Liver (tissue), 9 donors: ENCODE measurements around the gene MVB12A. TPM values are rescaled to one million over a fixed set of nuclear protein-coding genes. Genes with fewer than 3 reads are reported as not detected.
A peak's percentile ranks its signal among the peaks of the same experiment; 100 is the strongest.

Experiments
- DNase-seq: peaks from one replicate; pipeline ENCODE4 v3.0.0-alpha.2; 2017; ENCODE audit warnings: low spot score
- H3K27ac ChIP-seq, 2 donors: one replicate each; pipeline ENCODE4 v1.7.0; 2013; ENCODE audit warnings: inconsistent platforms in 2 of 2, low read length in 2 of 2, control low read depth in 1 of 2, low read depth in 1 of 2, mild to moderate bottlenecking in 1 of 2
- H3K27me3 ChIP-seq, 4 donors: one replicate each; pipeline versions ENCODE4 v1.6.1 to v1.7.0; 2013; ENCODE audit warnings: low read length in 3 of 4, inconsistent platforms in 1 of 4, mild to moderate bottlenecking in 1 of 4, moderate library complexity in 1 of 4; ENCODE audit not compliant: control insufficient read depth in 4 of 4, insufficient read depth in 4 of 4
- H3K36me3 ChIP-seq, 4 donors: one replicate each; pipeline versions ENCODE4 v1.6.1 to v1.7.0; 2013; ENCODE audit warnings: low read length in 3 of 4, mild to moderate bottlenecking in 3 of 4, low read depth in 1 of 4, moderate library complexity in 1 of 4; ENCODE audit not compliant: control insufficient read depth in 4 of 4, insufficient read depth in 3 of 4
- H3K4me1 ChIP-seq, 4 donors: one replicate each; pipeline versions ENCODE4 v1.6.1 to v1.7.0; 2013; ENCODE audit warnings: low read length in 3 of 4, mild to moderate bottlenecking in 3 of 4, moderate library complexity in 1 of 4; ENCODE audit not compliant: control insufficient read depth in 4 of 4, insufficient read depth in 4 of 4
- H3K4me3 ChIP-seq, 3 donors: one replicate each; pipeline versions ENCODE4 v1.6.1 to v1.7.0; 2013; ENCODE audit warnings: low read length in 3 of 3, control low read depth in 1 of 3, low read depth in 1 of 3, mild to moderate bottlenecking in 1 of 3
- H3K9ac ChIP-seq, 2 donors: one replicate each; pipeline ENCODE4 v1.7.0; 2013; ENCODE audit warnings: low read length in 2 of 2, mild to moderate bottlenecking in 2 of 2, moderate library complexity in 2 of 2, control low read depth in 1 of 2, low read depth in 1 of 2
- H3K9me3 ChIP-seq, 4 donors: one replicate each; pipeline versions ENCODE4 v1.6.1 to v1.7.0; 2013; ENCODE audit warnings: low read length in 3 of 4; ENCODE audit not compliant: control insufficient read depth in 4 of 4
- EGR1 ChIP-seq, 2 donors: IDR thresholded peaks; 2 replicates each; pipeline ENCODE4 v1.6.1; 2016 to 2018; ENCODE audit warnings: antibody characterized with exemption in 2 of 2, low read depth in 2 of 2
- FOXA1 ChIP-seq: IDR thresholded peaks from 2 replicates; pipeline ENCODE4 v1.6.1; 2016; ENCODE audit warnings: antibody characterized with exemption
- GABPA ChIP-seq, 2 donors: IDR thresholded peaks in 1 of 2; conservative IDR thresholded peaks in 1 of 2; 2 replicates each; pipeline ENCODE4 v1.6.1; 2016; ENCODE audit warnings: antibody characterized with exemption in 2 of 2, mild to moderate bottlenecking in 1 of 2, moderate library complexity in 1 of 2
- HNF4A ChIP-seq, 2 donors: conservative IDR thresholded peaks; 2 replicates each; pipeline ENCODE4 v1.6.1; 2016; ENCODE audit warnings: antibody characterized with exemption in 2 of 2, mild to moderate bottlenecking in 2 of 2
- HNF4G ChIP-seq: IDR thresholded peaks from 2 replicates; pipeline ENCODE4 v1.6.1; 2016; ENCODE audit warnings: antibody characterized with exemption
- JUND ChIP-seq, 2 donors: IDR thresholded peaks; 2 replicates each; pipeline ENCODE4 v1.6.1; 2016; ENCODE audit warnings: antibody characterized with exemption in 2 of 2
- NR2F2 ChIP-seq: IDR thresholded peaks from 2 replicates; pipeline ENCODE4 v1.6.1; 2016; ENCODE audit warnings: antibody characterized with exemption
- RAD21 ChIP-seq, 2 donors: IDR thresholded peaks; 2 replicates each; pipeline ENCODE4 v1.6.1; 2016; ENCODE audit warnings: antibody characterized with exemption in 2 of 2, mild to moderate bottlenecking in 2 of 2
- RXRA ChIP-seq, 2 donors: IDR thresholded peaks; 2 replicates each; pipeline ENCODE4 v1.6.1; 2017 to 2018; ENCODE audit warnings: antibody characterized with exemption in 2 of 2, mild to moderate bottlenecking in 1 of 2
- SP1 ChIP-seq: IDR thresholded peaks from 2 replicates; pipeline ENCODE4 v1.6.1; 2018; ENCODE audit warnings: antibody characterized with exemption, mild to moderate bottlenecking
- TAF1 ChIP-seq: conservative IDR thresholded peaks from 2 replicates; pipeline ENCODE4 v1.6.1; 2016; ENCODE audit warnings: antibody characterized with exemption, mild to moderate bottlenecking
- YY1 ChIP-seq: IDR thresholded peaks from 2 replicates; pipeline ENCODE4 v1.6.1; 2016; ENCODE audit warnings: antibody characterized with exemption, mild to moderate bottlenecking
- WGBS: extraction: QIAGEN DNeasy Blood & Tissue Kit; methylation state at CpG from one replicate; pipeline ENCODE4 v1.1.7; 2013; 5-methylcytosine and 5-hydroxymethylcytosine counted together
- polyA plus RNA-seq, 2 donors: library from polyadenylated mRNA; stranded (reverse) in 1 of 2; unstranded in 1 of 2; fragments of 200-250 nt in 1 of 2; fragments of >200 nt in 1 of 2; fragmentation: Nextera tagmentation in 1 of 2; extraction: Ambion mirVana in 1 of 2; gene quantifications; one replicate each; pipeline versions ENCODE4 v1.2.1 to v1.2.3, GENCODE V29; 2013 to 2015
- total RNA-seq, 2 donors: library from RNA; depleted of rRNA; stranded (reverse); fragments of >200 nt; gene quantifications; one replicate each; pipeline ENCODE4 v1.2.3, GENCODE V29; 2014
- TF ChIP-seq, protein P1 (sequence below): IDR thresholded peaks from 2 replicates; pipeline ENCODE4 v1.6.1; 2016; ENCODE audit warnings: antibody characterized with exemption
- TF ChIP-seq, protein P2 (sequence below): IDR thresholded peaks from 2 replicates; pipeline ENCODE4 v1.6.1; 2016; ENCODE audit warnings: antibody characterized with exemption
- TF ChIP-seq, protein P3 (sequence below): fragments of 150-350 bp; IDR thresholded peaks from 2 replicates; pipeline ENCODE4 v1.5.1; 2017; ENCODE audit warnings: improper control_type of control experiment, low read depth, low read length; ENCODE audit not compliant: missing input control
- donor health status: healthy.
- donor health status: healthy.
- donor health status: healthy.
- donor health status: healthy.
- donor health status: healthy.

MVB12A gene
- total and polyA plus RNA-seq, 4 donors = 9.8 to 22.8 (median 15.8) TPM

DNA sequence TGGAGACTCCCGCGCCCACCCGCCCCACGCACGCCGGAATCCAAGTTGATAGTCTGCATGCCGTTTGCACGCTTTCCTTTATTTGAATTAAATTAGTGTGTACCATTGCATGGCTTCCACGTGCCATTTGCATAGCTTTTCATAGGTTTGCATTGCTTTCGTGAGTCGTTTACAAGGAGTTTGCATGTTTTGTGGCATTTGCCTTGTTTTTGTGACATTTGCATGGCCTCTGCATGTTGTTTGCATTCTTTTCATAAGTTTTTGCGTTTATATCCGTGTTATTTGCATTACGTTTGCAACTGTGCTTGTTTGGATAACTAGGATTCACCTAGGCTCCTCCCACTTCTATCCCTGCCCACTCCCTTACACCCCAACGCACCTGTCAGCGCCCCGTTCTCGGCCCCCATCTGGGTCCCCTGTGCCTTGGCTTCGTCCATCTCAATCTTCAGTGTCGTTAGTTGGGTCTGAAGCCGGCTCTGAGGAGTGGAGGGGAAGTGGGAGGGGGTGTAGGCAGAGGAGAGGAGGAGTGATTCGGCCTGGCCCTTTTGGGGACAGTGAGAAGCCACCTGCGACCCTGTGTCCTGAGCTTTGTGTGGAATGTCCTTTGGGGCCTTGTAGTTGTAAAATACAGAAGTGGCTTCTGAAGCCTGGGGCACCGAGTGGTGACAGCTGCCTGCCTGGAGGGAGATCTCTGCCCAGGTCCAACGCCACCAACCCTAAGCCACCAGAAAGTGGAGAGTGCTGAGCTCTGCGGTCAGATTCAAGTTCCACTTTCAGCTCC lies 28.3 kb upstream of the MVB12A start (continued):
- TF ChIP-seq HNF4A (conservative IDR thresholded peaks at IDR 0.05) = no peak
- TF ChIP-seq TAF1 = no peak
- TF ChIP-seq GABPA (IDR thresholded peaks at IDR 0.05 in 1 of 2, conservative IDR thresholded peaks at IDR 0.05 in 1 of 2) = no peak
- no peak for TF ChIP-seq NR2F2
- TF ChIP-seq FOXA1 = no peak
- TF ChIP-seq RXRA (IDR thresholded peaks at IDR 0.05) = no peak

DNA sequence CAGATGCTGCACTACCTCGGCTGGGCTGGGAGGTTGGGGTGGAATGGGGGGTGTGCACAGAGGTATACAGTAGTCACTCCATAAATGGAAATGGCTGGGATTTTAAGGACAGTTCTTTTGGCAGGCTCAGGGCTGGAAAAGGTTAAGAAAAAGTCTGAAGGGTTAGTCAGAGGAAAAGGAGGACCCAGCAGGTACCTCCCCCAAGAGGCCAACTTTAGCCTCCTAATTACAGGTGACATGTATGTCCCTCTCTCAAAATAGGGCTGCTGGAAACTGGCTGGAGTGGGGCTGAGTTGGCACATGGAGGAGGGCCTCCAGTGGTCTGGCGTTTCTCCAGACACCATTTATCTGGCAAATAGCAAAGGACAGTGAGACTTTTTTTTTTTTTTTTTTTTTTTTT lies 26.8 kb upstream of the MVB12A start:
- no peak for DNase-seq
- H3K4me3 ChIP-seq = no peak overlapping the region
- TF ChIP-seq RAD21 (IDR thresholded peaks at IDR 0.05) (no peak), SP1 (no peak)
- H3K36me3 ChIP-seq = peaks cover 0 to 6% (median 2%) of the 10 kb centered on the region in 4 donors
- peaks cover 0 to 4% (median 0%) of the 10 kb centered on the region in 4 donors for H3K27me3 ChIP-seq
- no peak overlapping the region for H3K9ac ChIP-seq
- peaks cover 1 to 19% (median 9%) of the 10 kb centered on the region in 4 donors for H3K4me1 ChIP-seq
- 41% methylated on average over 2 of the region's 2 CpGs for whole genome bisulfite sequencing
- H3K9me3 ChIP-seq = no peaks in the 10 kb centered on the region
- H3K27ac ChIP-seq = no peak overlapping the region

DNA sequence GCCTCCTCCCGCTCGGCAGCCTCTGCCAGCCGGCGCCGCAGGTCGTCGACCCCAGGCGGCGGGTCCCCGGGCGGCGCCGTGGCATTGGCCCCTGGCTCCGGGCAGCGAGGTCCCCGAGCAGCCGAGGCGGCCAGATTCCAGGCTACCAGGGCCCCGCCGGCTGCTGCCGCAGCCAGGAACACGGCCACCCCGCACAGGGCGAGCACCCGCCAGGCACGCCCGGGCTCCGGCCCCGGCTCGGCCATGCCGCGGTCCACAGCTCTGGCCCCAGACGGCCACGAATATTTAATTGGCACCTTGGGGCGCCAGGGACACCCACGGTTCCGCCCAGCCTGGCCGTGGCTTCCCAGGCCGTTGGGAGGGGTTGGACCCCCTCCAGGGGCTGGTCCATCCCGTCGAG lies 25.9 kb upstream of the MVB12A start, which contains the start of gene CCDC194:
Gene CCDC194, minus strand, starts transcription at position 283 of the 400 bp plus-strand sequence. Its CDS starts 38 bp downstream, at position 245.
- Histone ChIP-seq H3K27me3 (peaks cover 0 to 4% (median 0%) of the 10 kb centered on the region in 4 donors), H3K27ac (no peak within 1 kb of the TSS), H3K4me1 (peaks cover 1 to 19% (median 9%) of the 10 kb centered on the region in 4 donors), H3K9ac (no peak within 1 kb of the TSS), H3K36me3 (peaks cover 0 to 6% (median 2%) of the 10 kb centered on the region in 4 donors), H3K9me3 (no peaks in the 10 kb centered on the region), H3K4me3 (no peak within 1 kb of the TSS)
- DNase-seq = no peak
- TF ChIP-seq JUND (IDR thresholded peaks at IDR 0.05) = no peak
- no peak for TF ChIP-seq SP1
- TF ChIP-seq, protein P1, sequence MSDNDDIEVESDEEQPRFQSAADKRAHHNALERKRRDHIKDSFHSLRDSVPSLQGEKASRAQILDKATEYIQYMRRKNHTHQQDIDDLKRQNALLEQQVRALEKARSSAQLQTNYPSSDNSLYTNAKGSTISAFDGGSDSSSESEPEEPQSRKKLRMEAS = no peak
- no peak for TF ChIP-seq RAD21 (IDR thresholded peaks at IDR 0.05)
- TF ChIP-seq EGR1 (IDR thresholded peaks at IDR 0.05; ENCODE audit: low read depth in 2 of 2) = no peak
- TF ChIP-seq YY1 = no peak
- TF ChIP-seq FOXA1 = no peak
- TF ChIP-seq HNF4G = no peak
- no peak for TF ChIP-seq RXRA (IDR thresholded peaks at IDR 0.05)
- TF ChIP-seq, protein P2, sequence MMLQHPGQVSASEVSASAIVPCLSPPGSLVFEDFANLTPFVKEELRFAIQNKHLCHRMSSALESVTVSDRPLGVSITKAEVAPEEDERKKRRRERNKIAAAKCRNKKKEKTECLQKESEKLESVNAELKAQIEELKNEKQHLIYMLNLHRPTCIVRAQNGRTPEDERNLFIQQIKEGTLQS = no peak
- no peak for TF ChIP-seq TAF1
- WGBS = 21% methylated on average over 41 of the region's 41 CpGs

DNA sequence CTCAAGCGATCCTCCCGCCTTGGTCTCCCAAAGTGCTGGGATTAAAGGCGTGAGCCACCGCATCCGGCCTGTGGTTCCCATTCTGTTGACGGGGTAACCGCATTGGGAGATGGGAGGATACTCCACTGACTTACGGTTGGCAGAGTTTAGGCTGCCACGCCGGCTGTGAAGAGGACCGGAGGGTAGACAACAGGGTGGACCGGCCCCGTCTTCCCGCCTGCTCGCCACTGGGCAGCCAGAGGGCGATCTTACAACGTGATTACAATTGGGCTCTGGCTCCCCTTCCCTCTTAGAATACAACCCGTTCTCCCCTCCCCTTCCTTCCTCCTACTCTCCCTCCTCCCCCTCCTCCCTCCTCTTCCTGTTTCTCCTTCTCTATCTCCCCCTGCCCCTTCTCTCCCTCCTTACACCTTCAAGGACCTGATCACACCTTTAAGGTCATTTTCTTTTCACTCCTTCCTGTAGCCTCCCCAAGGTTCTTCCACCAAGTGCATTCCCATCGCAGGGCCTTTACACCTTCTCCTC lies 24.9 kb upstream of the MVB12A start:
- peak; percentile 72 for DNase-seq

More for the DNA sequence above, 24.9 kb upstream of the MVB12A start:
- peaks cover 1 to 19% (median 9%) of the 10 kb centered on the region in 4 donors for H3K4me1 ChIP-seq
- 33% methylated on average over 19 of the region's 19 CpGs for WGBS
- peaks cover 0 to 6% (median 2%) of the 10 kb centered on the region in 4 donors for H3K36me3 ChIP-seq
- peaks cover 0 to 3% (median 0%) of the 10 kb centered on the region in 4 donors for H3K27me3 ChIP-seq
- no peaks in the 10 kb centered on the region for H3K9me3 ChIP-seq
- H3K4me3 ChIP-seq = no peak overlapping the region
- no peak overlapping the region for H3K9ac ChIP-seq
- H3K27ac ChIP-seq = no peak overlapping the region
- peak; percentile 69 to 78 for TF ChIP-seq RAD21 (IDR thresholded peaks at IDR 0.05)
- TF ChIP-seq, protein P3, sequence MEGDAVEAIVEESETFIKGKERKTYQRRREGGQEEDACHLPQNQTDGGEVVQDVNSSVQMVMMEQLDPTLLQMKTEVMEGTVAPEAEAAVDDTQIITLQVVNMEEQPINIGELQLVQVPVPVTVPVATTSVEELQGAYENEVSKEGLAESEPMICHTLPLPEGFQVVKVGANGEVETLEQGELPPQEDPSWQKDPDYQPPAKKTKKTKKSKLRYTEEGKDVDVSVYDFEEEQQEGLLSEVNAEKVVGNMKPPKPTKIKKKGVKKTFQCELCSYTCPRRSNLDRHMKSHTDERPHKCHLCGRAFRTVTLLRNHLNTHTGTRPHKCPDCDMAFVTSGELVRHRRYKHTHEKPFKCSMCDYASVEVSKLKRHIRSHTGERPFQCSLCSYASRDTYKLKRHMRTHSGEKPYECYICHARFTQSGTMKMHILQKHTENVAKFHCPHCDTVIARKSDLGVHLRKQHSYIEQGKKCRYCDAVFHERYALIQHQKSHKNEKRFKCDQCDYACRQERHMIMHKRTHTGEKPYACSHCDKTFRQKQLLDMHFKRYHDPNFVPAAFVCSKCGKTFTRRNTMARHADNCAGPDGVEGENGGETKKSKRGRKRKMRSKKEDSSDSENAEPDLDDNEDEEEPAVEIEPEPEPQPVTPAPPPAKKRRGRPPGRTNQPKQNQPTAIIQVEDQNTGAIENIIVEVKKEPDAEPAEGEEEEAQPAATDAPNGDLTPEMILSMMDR = peak; percentile 57
- no peak for TF ChIP-seq NR2F2
